Skin of body (tissue), 2 donors: ENCODE measurements around the gene MOXD1. TPM values are rescaled to one million over a fixed set of nuclear protein-coding genes. Genes with fewer than 3 reads are reported as not detected.

Experiments used
- DNase-seq: peaks from one replicate; lab custom pipeline; 2025; lab: John Stamatoyannopoulos, UW
- total RNA-seq: library from RNA; depleted of rRNA; stranded (reverse); fragments of >200 nt; gene quantifications from one replicate; pipeline ENCODE4 v1.2.3, GENCODE V29; 2014

The MOXD1 gene
- total RNA-seq, 1 donor from 2014 or later = 15.6 TPM

- peak; percentile 10 for DNase-seq
Observed at GRCh38 chr6:132246120-132246617, 155.1 kb downstream of the MOXD1 start.

Other genes with a start within 250 kb of the MOXD1 start
- 25.9 TPM for gene STX7, start 111.6 kb upstream of the MOXD1 start, total RNA-seq
- gene TAAR9, start 136.8 kb upstream of the MOXD1 start, total RNA-seq = not detected
- not detected for gene TAAR8, start 151.2 kb upstream of the MOXD1 start, total RNA-seq
- not detected for gene TAAR6, start 168.8 kb upstream of the MOXD1 start, total RNA-seq
- not detected for gene TAAR5, start 188.3 kb upstream of the MOXD1 start, total RNA-seq
- gene TAAR2, start 222.8 kb upstream of the MOXD1 start, total RNA-seq = not detected